HUES48 (cell line): ENCODE results near the gene COL8A1.
"Not testable (repeated sequence)": the region's sequence is repeated elsewhere in the genome, so short reads cannot be mapped to it uniquely, and the experiment has no call there.

Experiments
- H3K27ac ChIP-seq: one replicate; pipeline ENCODE4 v1.7.0; 2013; ENCODE audit warnings: low read depth, low read length, inconsistent platforms
- H3K27me3 ChIP-seq: 2 replicates; pipeline ENCODE4 v1.6.1; 2013; ENCODE audit warnings: mild to moderate bottlenecking, low read length; ENCODE audit not compliant: control insufficient read depth, insufficient read depth
- H3K36me3 ChIP-seq: 2 replicates; pipeline ENCODE4 v1.6.1; 2013; ENCODE audit warnings: low read length; ENCODE audit not compliant: control insufficient read depth, insufficient read depth
- H3K4me1 ChIP-seq: 2 replicates; pipeline ENCODE4 v1.6.1; 2013; ENCODE audit warnings: mild to moderate bottlenecking, low read length; ENCODE audit not compliant: control insufficient read depth, insufficient read depth
- H3K4me3 ChIP-seq: 2 replicates; pipeline ENCODE4 v1.5.1; 2013; ENCODE audit warnings: mild to moderate bottlenecking, low read depth, low read length
- H3K9ac ChIP-seq: 2 replicates; pipeline ENCODE4 v1.6.1; 2013; ENCODE audit warnings: mild to moderate bottlenecking, low read depth, low read length, moderate library complexity
- H3K9me3 ChIP-seq: 2 replicates; pipeline ENCODE4 v1.6.1; 2013; ENCODE audit warnings: low read length; ENCODE audit not compliant: control insufficient read depth, insufficient read depth

COL8A1 gene

GRCh38 chr3:99724276-99724675 lies 85.9 kb downstream of the COL8A1 start:
- peaks cover 12% of the 10 kb centered on the region; the same call in 1 of the 2 replicates for H3K4me1 ChIP-seq
- H3K27me3 ChIP-seq = no peaks in the 10 kb centered on the region
- H3K4me3 ChIP-seq = no peak overlapping the region

DNA sequence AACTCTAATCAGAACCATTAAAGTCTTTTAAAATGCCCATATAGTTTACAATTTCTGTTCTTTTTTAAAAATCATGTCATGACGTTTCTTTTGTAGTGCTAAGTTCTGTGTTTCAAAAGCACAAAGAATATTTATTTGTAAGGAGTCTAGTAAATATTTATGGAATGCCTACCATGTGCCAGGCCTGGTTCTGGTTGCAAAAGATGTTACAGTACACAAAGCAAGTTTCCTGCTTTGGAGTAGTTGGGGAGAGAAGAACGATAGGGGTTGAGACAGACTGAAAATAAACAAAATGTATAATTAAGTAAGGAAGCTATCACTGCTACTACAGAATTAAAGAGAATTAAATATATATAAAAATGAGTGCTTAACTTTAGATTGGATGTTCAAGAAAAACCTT lies 92.5 kb downstream of the COL8A1 start:
- H3K27me3 ChIP-seq = no peaks in the 10 kb centered on the region
- H3K4me1 ChIP-seq = no peaks in the 10 kb centered on the region
- no peaks in the 10 kb centered on the region for H3K9me3 ChIP-seq
- no peak overlapping the region for H3K9ac ChIP-seq
- H3K36me3 ChIP-seq = no peaks in the 10 kb centered on the region
- no peak overlapping the region for H3K4me3 ChIP-seq
- H3K27ac ChIP-seq = no peak overlapping the region

More at GRCh38 chr3:99724276-99724675, 85.9 kb downstream of the COL8A1 start:
- Histone ChIP-seq H3K36me3 (no peaks in the 10 kb centered on the region), H3K9ac (no peak overlapping the region), H3K9me3 (no peaks in the 10 kb centered on the region), H3K27ac (no peak overlapping the region)

GRCh38 chr3:99731499-99731898 lies 93.1 kb downstream of the COL8A1 start:
- Histone ChIP-seq H3K4me1 (no peaks in the 10 kb centered on the region), H3K27me3 (no peaks in the 10 kb centered on the region), H3K27ac (no peak overlapping the region), H3K36me3 (no peaks in the 10 kb centered on the region), H3K9me3 (no peaks in the 10 kb centered on the region), H3K4me3 (no peak overlapping the region), H3K9ac (no peak overlapping the region)

GRCh38 chr3:99740371-99740770 lies 102.0 kb downstream of the COL8A1 start:
- not testable (repeated sequence) for H3K36me3 ChIP-seq, H3K27me3 ChIP-seq, H3K27ac ChIP-seq, H3K9ac ChIP-seq, H3K4me3 ChIP-seq, H3K4me1 ChIP-seq
- peaks cover 14% of the 10 kb centered on the region; the same call in 1 of the 2 replicates for H3K9me3 ChIP-seq

DNA sequence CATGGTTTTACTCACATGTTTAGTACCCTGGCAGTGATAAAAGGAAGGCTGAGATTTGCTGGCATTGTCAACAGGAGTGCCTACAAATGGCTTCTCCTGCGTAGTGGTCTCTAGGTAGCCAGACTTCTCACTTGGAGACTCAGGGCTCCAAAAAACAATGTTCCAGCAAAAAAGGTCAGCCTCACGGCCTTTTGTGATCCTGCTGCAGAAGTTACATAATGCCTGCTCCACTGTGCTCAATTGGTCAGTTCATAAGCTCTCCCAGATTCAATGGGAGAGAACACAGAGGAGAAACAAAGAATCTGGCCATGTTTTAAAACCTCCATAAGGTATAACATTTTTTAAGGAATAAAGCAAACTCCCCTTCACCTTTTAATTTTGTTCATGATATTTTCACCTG lies 103.2 kb downstream of the COL8A1 start:
- Histone ChIP-seq H3K4me3 (no peak overlapping the region), H3K9me3 (peaks cover 14% of the 10 kb centered on the region; the same call in 1 of the 2 replicates), H3K9ac (no peak overlapping the region), H3K27ac (no peak overlapping the region), H3K36me3 (no peaks in the 10 kb centered on the region), H3K27me3 (no peaks in the 10 kb centered on the region), H3K4me1 (no peaks in the 10 kb centered on the region)

GRCh38 chr3:99747915-99748314 lies 109.5 kb downstream of the COL8A1 start:
- no peak overlapping the region for H3K9ac ChIP-seq
- H3K4me3 ChIP-seq = no peak overlapping the region
- no peaks in the 10 kb centered on the region for H3K4me1 ChIP-seq
- H3K27ac ChIP-seq = no peak overlapping the region
- no peaks in the 10 kb centered on the region for H3K9me3 ChIP-seq
- H3K36me3 ChIP-seq = no peaks in the 10 kb centered on the region
- H3K27me3 ChIP-seq = no peaks in the 10 kb centered on the region

DNA sequence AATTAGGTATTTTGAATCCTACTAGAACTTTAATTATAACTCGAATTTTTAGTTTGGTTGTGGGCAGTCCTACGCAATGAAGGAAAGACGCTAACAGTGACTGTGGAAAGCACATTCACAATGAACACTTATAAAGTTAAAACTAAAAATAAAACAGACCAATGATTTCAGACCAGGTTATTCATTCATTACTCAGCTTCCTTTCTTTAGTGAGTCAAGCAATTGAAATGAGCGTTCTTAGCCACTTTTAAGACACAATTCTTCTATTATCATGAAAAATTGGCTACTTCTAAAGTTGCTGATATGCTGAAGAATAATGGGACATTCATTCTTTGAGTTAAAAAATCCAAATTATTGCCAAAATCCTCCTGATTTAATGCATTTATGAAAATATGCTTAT lies 113.3 kb downstream of the COL8A1 start:
- H3K9me3 ChIP-seq = no peaks in the 10 kb centered on the region
- H3K27ac ChIP-seq = no peak overlapping the region
- H3K4me3 ChIP-seq = no peak overlapping the region
- H3K9ac ChIP-seq = no peak overlapping the region
- H3K27me3 ChIP-seq = no peaks in the 10 kb centered on the region
- H3K4me1 ChIP-seq = no peaks in the 10 kb centered on the region
- H3K36me3 ChIP-seq = no peaks in the 10 kb centered on the region

GRCh38 chr3:99753268-99753975 lies 115.0 kb downstream of the COL8A1 start:
- H3K27ac ChIP-seq = no peak overlapping the region
- no peak overlapping the region for H3K4me3 ChIP-seq

DNA sequence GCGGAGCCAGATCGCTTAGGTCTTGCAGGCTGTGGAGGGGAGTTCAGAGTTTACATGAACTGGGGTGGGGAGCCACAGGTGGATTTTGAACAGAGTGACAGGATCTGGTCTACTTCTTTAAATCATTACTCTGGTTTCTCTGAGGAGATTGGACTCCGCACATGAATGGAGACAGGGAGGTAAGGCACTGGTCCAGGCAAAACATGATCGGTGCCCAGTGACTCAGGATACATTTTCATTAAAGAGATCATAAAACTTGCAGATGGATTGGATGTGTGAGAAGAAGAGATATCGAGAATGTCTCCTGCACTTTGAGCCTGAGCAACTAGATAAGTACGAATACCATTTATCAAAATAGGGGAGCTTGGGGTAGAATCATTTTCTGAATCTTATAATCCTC lies 117.4 kb downstream of the COL8A1 start:
- Histone ChIP-seq H3K27me3 (no peaks in the 10 kb centered on the region), H3K9me3 (no peaks in the 10 kb centered on the region), H3K9ac (no peak overlapping the region), H3K4me3 (no peak overlapping the region), H3K27ac (no peak overlapping the region), H3K4me1 (no peaks in the 10 kb centered on the region), H3K36me3 (no peaks in the 10 kb centered on the region)

More at GRCh38 chr3:99753268-99753975, 115.0 kb downstream of the COL8A1 start:
- Histone ChIP-seq H3K36me3 (no peaks in the 10 kb centered on the region), H3K27me3 (no peaks in the 10 kb centered on the region), H3K9ac (no peak overlapping the region), H3K9me3 (no peaks in the 10 kb centered on the region), H3K4me1 (no peaks in the 10 kb centered on the region)

DNA sequence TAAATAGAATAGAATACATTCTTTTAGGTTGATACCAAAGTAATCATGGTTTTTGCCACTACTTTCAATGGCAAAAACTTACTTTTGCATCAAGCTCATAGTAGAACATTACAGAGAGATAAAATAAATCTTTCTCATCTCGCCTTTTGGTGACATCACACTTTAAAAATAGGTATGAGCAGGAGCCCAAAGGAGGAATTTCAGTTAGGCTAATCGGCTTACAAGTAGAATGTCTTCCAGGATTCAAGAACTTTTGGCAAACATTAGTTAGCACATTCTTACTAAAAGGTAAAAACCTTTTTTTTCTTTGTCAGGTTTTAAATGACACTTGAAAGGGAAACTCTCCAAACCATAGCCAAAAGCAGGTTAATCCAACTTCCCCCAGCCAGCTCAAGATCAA lies 119.6 kb downstream of the COL8A1 start:
- Histone ChIP-seq H3K27ac (no peak overlapping the region), H3K4me1 (no peaks in the 10 kb centered on the region), H3K9me3 (no peaks in the 10 kb centered on the region), H3K27me3 (no peaks in the 10 kb centered on the region), H3K9ac (no peak overlapping the region), H3K4me3 (no peak overlapping the region), H3K36me3 (no peaks in the 10 kb centered on the region)

DNA sequence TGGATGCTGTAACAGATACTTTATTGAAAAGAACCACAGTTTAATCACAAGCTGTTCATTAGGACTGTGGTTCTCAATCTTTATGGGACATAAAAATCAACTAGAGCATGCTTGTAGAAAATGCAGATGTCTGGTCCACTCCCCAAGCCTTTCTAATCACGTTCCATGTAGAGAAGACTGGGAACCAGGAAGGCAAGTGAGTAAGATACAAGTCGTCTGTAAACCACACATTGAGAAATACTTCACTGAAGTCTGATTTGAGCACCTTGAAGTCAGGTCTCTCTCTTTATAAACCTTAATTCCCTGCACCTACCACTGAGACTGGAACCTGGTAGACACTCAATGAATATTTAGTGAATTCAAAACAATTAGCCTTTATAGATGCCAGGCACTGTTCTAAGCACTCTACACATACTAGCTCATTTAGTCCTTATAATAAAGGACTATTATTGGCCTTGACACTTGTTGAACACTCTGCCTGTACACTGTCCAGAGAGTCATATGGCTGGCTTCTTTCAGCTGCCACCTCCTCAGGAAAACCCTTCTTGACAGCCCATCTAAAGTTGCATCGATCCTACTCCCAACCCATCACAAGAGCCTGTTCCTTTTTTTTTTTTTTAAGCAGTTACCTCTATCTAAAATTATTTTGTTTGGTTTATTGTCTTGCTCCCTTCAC lies 120.2 kb downstream of the COL8A1 start:
- no peaks in the 10 kb centered on the region for H3K9me3 ChIP-seq
- H3K9ac ChIP-seq = no peak overlapping the region
- H3K27ac ChIP-seq = no peak overlapping the region
- no peak overlapping the region for H3K4me3 ChIP-seq
- H3K27me3 ChIP-seq = no peaks in the 10 kb centered on the region
- H3K36me3 ChIP-seq = no peaks in the 10 kb centered on the region
- no peaks in the 10 kb centered on the region for H3K4me1 ChIP-seq
